H54 (cell line): ENCODE measurements around the gene TBXAS1.

Experiments used
- DNase-seq: peaks from one replicate; pipeline ENCODE4 v3.0.0; 2011; ENCODE audit warnings: low spot score, mixed read lengths; ENCODE audit not compliant: insufficient read length
- FAIRE-seq: peaks from 3 replicates; lab custom pipeline; 2011; peaks lifted over from hg19 to GRCh38; lab: Jason Lieb, UNC
- POLR2A ChIP-seq: IDR thresholded peaks from 2 replicates; pipeline ENCODE4 v1.6.1; 2011; ENCODE audit warnings: low read depth, mild to moderate bottlenecking, low read length

TBXAS1 gene

DNA sequence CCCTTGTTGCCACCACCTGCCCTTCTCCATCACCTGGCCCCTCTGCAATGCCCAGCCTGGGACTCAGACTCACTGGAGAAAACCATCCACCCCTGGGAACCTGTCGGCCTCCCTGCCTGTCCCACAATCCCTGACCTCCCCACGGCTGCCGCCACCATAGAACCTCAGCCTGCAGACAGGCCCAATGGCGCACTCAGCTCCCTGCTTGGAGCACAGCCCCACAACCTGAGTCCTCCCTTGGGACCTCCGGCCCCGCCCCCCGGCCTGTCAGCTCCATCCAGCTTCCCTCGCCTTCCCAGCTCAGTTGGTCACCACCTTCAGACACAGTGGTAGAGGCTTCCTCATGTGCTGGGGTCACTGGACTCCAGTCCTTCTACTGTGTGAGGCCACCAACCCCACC, 192.5 kb downstream of the TBXAS1 start:
- FAIRE-seq (no peak), DNase-seq (no peak)
- TF ChIP-seq POLR2A: no peak

GRCh38 chr7:140022582-140023211, 193.6 kb downstream of the TBXAS1 start:
- FAIRE-seq (no peak), DNase-seq (no peak)
- no peak for TF ChIP-seq POLR2A

DNA sequence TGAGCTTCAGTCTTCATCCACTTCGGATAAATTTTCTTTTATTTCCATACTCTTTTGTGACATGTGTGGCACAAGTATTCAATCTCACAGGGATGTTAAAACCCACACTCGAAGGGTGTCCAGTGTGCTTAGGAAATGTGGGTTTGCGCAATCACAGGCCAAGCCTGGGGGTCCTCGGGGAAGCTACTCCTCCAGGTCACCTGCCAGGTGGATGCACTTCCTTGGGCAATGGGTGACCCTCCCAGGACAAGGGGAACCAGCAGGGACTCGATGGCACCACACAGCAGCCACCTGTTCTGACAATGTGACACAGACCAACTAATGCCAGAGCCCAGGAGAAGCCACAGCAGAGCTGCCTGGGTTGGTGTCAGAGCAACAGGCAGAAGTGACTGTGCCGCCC, 194.7 kb downstream of the TBXAS1 start:
- TF ChIP-seq POLR2A: no peak
- FAIRE-seq (no peak), DNase-seq (no peak)

DNA sequence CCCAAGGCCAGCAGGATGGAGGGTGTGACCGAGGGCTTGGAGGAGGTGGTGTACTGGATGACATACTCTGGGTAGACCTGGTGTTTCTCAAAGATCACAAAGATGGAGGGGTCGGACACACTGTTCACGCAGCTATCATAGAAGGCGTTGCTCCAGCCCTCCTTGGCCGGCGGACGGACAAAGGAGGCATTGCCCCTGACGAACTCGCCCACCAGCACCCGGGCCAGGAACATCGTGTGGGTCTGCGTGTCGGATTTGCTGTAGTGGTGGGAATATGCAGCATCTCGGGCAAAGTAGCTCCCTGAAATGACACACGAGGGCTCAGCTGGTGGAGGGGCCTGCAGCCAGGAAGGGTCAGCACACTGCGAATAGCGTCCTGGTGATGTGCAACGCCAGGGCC, 195.5 kb downstream of the TBXAS1 start:
- FAIRE-seq: no peak

DNA sequence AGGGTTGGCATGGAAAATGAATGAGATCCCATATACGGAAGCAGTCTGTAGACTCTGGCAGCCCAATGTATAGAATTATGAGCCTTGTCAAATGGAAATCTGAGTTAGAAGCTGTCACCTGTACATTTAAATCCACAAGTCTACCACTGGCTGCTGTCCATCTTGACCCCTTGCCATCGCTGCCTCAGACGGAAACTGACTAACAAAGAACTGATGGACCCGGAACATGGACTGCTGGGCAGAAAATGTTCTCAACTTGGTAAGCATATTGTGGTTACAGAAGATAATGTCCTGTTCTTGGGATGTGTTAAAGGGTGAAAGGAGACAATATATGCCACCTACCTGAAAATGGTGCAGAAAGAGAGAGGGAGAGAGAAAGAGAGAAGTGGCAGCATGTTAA, 196.2 kb downstream of the TBXAS1 start:
- DNase-seq (no peak), FAIRE-seq (no peak)
- no peak for TF ChIP-seq POLR2A

More for the DNA sequence above, 195.5 kb downstream of the TBXAS1 start:
- no peak for TF ChIP-seq POLR2A
- no peak for DNase-seq

DNA sequence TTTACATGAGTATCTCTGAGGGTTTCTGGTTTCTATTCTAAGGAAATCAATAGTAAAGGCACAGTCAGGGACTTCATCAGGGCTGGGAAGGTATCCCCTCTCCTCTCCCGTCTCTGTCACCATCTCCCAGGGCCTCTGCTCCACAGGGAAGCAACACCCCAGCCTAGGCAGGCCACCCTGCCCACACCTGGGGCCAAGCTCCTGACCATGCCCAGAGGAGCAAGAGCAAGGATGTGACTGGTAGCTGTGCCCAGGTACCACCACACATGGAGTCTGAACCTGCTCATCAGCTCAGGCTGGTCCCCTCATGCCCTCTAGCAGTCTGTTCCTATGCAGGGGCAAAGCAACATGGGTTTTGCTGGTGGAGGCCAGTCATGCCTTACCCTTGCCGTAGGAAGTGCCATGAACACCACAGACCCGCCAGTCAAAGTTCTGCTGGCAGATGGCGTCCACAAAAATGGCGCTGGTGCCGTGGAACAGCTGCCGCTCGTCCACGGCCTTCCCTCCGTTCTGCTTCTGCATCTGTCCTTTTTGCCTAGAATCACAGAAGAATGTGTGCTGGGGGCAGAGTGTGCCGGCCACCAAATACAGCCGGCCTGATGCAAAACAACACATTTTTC, 196.9 kb downstream of the TBXAS1 start:
- FAIRE-seq: no peak
- no peak for DNase-seq
- TF ChIP-seq POLR2A: no peak

DNA sequence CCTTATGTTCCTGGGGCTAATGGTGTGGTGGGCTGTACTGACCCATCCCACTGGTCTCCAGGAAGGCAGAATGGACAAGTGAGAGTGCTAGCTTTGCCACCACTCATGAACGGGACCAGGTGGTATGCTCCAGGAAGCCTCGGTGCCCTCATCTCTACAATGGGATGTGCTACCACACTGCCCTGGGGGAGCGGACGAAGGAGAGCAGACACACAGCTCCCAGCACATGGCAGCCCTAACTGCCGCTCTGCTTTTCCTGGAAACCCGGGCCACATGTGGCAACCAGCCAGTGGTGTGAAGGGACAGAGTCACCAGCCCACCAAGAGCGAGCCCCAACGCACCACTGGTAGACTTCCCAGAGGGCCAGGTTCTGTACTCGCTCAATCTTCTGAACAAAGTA, 197.9 kb downstream of the TBXAS1 start:
- FAIRE-seq: no peak
- TF ChIP-seq POLR2A: no peak
- DNase-seq: no peak

DNA sequence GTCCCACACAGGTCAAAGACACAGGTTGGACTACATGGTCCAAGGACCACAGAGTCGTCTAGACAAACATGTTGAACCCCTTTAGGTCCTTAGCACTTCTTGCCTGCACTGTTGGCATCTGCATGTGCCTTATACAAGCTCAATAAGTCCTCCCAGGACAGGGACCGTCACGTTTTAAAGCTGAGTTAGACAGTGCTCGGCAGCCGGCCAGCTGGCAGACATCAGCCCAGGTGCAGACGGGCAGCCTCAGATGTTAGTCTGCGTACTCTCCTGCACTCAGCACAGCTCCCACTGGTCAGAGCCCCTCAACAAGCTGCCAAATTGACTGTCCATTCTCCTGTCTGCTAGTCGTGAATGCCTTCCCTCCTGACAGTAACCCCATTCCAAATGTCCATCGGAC, 198.8 kb downstream of the TBXAS1 start:
- no peak for TF ChIP-seq POLR2A
- DNase-seq (no peak), FAIRE-seq (no peak)

- FAIRE-seq: no peak
These were observed 199.2 kb downstream of the TBXAS1 start for GRCh38 chr7:140028311-140028710.

DNA sequence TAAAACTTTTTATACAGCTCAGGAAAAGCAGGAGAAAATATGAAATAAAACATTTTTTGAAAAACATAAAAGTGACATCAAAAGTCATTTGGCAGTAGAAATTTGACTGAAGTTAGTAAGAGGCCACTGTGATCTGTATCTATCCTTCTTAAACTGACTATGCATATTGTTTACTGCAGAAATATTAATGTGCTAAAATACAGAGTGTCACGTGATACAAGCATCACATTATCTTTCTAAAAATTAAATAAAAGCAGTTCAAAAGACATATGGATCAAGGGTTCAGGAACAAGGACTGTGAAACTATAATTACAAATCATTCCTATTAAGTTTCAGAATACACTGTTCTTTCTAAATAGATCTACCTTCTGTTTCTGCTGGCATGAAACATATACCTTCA, 200.0 kb downstream of the TBXAS1 start:
- FAIRE-seq (no peak), DNase-seq (no peak)
- TF ChIP-seq POLR2A: no peak

More at GRCh38 chr7:140028311-140028710, 199.2 kb downstream of the TBXAS1 start:
- DNase-seq: no peak
- TF ChIP-seq POLR2A: no peak

DNA sequence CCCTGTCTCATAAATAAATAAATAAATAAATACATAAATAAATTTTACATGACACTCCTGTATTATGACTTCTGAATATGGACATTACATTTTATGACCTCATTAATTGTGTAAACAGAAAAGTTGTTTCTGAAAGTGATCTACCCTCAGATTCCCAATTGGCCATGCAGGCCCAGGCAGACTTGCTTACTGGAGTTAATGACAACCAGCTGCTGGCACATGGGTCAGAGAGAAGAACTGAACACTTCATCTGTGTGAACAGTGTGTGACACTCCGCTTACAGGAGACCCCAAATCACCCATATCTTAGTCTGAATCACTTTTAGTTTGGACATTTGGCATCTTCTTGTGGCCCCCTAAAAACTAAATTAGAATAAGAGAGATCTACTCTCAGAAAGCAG, 202.3 kb downstream of the TBXAS1 start:
- TF ChIP-seq POLR2A: no peak
- no peak for DNase-seq
- no peak for FAIRE-seq

DNA sequence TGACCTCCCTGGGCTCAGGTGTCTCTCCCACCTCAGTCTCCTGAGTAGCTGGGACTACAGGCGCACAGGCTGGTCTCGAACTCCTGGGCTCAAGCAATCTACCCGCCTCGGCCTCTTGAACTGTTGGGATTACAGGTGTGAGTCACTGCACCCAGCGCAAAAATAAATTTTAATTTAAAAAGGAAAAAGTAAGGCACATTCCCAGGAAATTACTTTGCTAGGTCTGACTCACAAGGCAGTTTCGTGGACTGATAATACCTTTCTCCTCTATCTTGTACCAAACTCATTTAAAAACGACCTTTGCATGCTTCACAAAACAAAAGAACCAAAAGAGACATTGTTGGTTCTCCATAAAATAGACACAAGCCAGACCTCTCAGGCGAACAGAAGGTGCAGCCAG, 204.0 kb downstream of the TBXAS1 start:
- DNase-seq: peak; percentile 29
- no peak for FAIRE-seq
- TF ChIP-seq POLR2A: no peak

GRCh38 chr7:140033779-140034363, 204.8 kb downstream of the TBXAS1 start:
- FAIRE-seq (no peak), DNase-seq (no peak)
- TF ChIP-seq POLR2A: no peak

GRCh38 chr7:140034421-140034820, 205.4 kb downstream of the TBXAS1 start:
- no peak for DNase-seq
- no peak for FAIRE-seq
- no peak for TF ChIP-seq POLR2A

- TF ChIP-seq POLR2A: no peak
- DNase-seq (peak; percentile 52), FAIRE-seq (no peak)
These were observed 206.5 kb downstream of the TBXAS1 start for GRCh38 chr7:140035400-140036223.
